Endodermal cell (in vitro differentiated cells): Measurements from ENCODE around the gene AVL9. TPM values are rescaled to one million over a fixed set of nuclear protein-coding genes. Genes with fewer than 3 reads are reported as not detected.

Experiments
- DNase-seq: peaks from one replicate; pipeline ENCODE4 v3.0.0-alpha.2; 2017
- H3K27ac ChIP-seq: 2 replicates; pipeline ENCODE4 v1.5.1; 2013; ENCODE audit warnings: mild to moderate bottlenecking, low read depth, low read length, moderate library complexity
- H3K27me3 ChIP-seq: 2 replicates; pipeline ENCODE4 v1.6.1; 2013; ENCODE audit warnings: mild to moderate bottlenecking, low read length, moderate library complexity; ENCODE audit not compliant: insufficient read depth, control insufficient read depth, poor library complexity, severe bottlenecking
- H3K36me3 ChIP-seq: 2 replicates; pipeline ENCODE4 v1.7.0; 2013; ENCODE audit warnings: mild to moderate bottlenecking, low read length, moderate library complexity; ENCODE audit not compliant: control insufficient read depth, insufficient read depth
- H3K4me1 ChIP-seq: one replicate; pipeline ENCODE4 v1.7.0; 2013; ENCODE audit warnings: low read length; ENCODE audit not compliant: control insufficient read depth, insufficient read depth
- H3K4me3 ChIP-seq: 2 replicates; pipeline ENCODE4 v1.5.1; 2013; ENCODE audit warnings: mild to moderate bottlenecking, low read length, moderate library complexity
- H3K9ac ChIP-seq: 2 replicates; pipeline ENCODE4 v1.6.1; 2013; ENCODE audit warnings: mild to moderate bottlenecking, low read length, moderate library complexity; ENCODE audit not compliant: poor library complexity, severe bottlenecking; ENCODE audit errors: extremely low read depth
- H3K9me3 ChIP-seq: 2 replicates; pipeline ENCODE4 v1.6.1; 2013; ENCODE audit warnings: mild to moderate bottlenecking, low read length, moderate library complexity; ENCODE audit not compliant: control insufficient read depth
- H3K27ac Mint-ChIP-seq: 2 replicates; pipeline ENCODE4 v1.8.0; 2020; ENCODE audit warnings: mixed read lengths
- H3K27me3 Mint-ChIP-seq: 2 replicates; pipeline ENCODE4 v1.8.0; 2021; ENCODE audit warnings: mild to moderate bottlenecking, mixed read lengths; ENCODE audit not compliant: insufficient read depth
- H3K36me3 Mint-ChIP-seq: 2 replicates; pipeline ENCODE4 v1.8.0; 2020; ENCODE audit warnings: low read depth, mixed read lengths
- H3K4me1 Mint-ChIP-seq: 2 replicates; pipeline ENCODE4 v1.8.0; 2020; ENCODE audit warnings: mixed read lengths
- H3K4me3 Mint-ChIP-seq: 2 replicates; pipeline ENCODE4 v1.8.0; 2020; ENCODE audit warnings: mild to moderate bottlenecking, moderate library complexity, mixed read lengths
- H3K9me3 Mint-ChIP-seq: 2 replicates; pipeline ENCODE4 v1.8.0; 2020; ENCODE audit warnings: mild to moderate bottlenecking, mixed read lengths
- WGBS, 2 experiments: methylation state at CpG; one replicate each; pipeline versions ENCODE4 v1.1.5 to v1.1.7; 2013; ENCODE audit warnings: missing lambda C conversion rate in 2 of 2, mixed read lengths in 1 of 2; ENCODE audit not compliant: insufficient coverage in 1 of 2, insufficient read length in 1 of 2; 5-methylcytosine and 5-hydroxymethylcytosine counted together
- total RNA-seq, 2 donors: library from RNA; stranded (reverse); fragmentation: NEBNext Ultra II Directional in 1 of 2; extraction: Animal tissue kit (Norgen Biotek cat#: 25700) in 1 of 2; gene quantifications; 2 replicates in 1 of 2; 3 replicates in 1 of 2; pipeline ENCODE4 v1.2.1, GENCODE V29; 2021
- TF ChIP-seq, protein P1 (sequence below): fragments of 200-600 bp; sonication (generic); conservative IDR thresholded peaks from 2 replicates; pipeline ENCODE4 v1.5.0; 2021; ENCODE audit warnings: antibody characterized with exemption, mild to moderate bottlenecking

AVL9 gene
- total RNA-seq, 2 donors from 2014 or later: 44.0 to 54.5 TPM

DNA sequence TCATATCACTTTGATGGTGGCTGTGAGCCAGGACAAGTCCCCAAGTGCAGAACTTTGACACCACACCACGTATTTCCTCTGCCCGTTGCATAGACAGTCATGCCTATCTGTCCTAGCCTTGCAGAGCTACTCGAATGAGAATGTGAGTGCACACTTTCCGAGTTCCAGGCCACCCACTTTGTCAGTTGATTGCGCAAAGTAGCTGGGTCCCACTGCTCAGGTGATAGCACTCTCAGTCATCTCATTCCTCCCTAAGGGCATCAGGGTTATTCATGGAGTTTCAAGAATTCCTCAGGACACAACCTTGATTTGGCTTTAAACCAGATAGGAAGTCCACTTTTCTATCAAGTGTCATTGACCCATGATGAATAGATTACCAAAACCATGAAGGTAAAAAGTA is 24.4 kb upstream of the AVL9 start:
- 85 to 86% methylated on average over 5 of the region's 5 CpGs for WGBS, 2 experiments
- Mint-ChIP-seq H3K27ac (no peak overlapping the region), H3K27me3 (no peaks in the 10 kb centered on the region), H3K4me1 (no peaks in the 10 kb centered on the region), H3K36me3 (no peaks in the 10 kb centered on the region), H3K4me3 (no peak overlapping the region), H3K9me3 (peaks cover 2% of the 10 kb centered on the region)
- H3K27me3 ChIP-seq: no peaks in the 10 kb centered on the region
- H3K27ac ChIP-seq: no peak overlapping the region
- no peaks in the 10 kb centered on the region for H3K9me3 ChIP-seq
- no peak for DNase-seq
- no peaks in the 10 kb centered on the region for H3K4me1 ChIP-seq
- H3K36me3 ChIP-seq: no peaks in the 10 kb centered on the region
- H3K4me3 ChIP-seq: no peak overlapping the region
- TF ChIP-seq, protein P1, sequence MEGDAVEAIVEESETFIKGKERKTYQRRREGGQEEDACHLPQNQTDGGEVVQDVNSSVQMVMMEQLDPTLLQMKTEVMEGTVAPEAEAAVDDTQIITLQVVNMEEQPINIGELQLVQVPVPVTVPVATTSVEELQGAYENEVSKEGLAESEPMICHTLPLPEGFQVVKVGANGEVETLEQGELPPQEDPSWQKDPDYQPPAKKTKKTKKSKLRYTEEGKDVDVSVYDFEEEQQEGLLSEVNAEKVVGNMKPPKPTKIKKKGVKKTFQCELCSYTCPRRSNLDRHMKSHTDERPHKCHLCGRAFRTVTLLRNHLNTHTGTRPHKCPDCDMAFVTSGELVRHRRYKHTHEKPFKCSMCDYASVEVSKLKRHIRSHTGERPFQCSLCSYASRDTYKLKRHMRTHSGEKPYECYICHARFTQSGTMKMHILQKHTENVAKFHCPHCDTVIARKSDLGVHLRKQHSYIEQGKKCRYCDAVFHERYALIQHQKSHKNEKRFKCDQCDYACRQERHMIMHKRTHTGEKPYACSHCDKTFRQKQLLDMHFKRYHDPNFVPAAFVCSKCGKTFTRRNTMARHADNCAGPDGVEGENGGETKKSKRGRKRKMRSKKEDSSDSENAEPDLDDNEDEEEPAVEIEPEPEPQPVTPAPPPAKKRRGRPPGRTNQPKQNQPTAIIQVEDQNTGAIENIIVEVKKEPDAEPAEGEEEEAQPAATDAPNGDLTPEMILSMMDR: no peak
- no peak overlapping the region for H3K9ac ChIP-seq

DNA sequence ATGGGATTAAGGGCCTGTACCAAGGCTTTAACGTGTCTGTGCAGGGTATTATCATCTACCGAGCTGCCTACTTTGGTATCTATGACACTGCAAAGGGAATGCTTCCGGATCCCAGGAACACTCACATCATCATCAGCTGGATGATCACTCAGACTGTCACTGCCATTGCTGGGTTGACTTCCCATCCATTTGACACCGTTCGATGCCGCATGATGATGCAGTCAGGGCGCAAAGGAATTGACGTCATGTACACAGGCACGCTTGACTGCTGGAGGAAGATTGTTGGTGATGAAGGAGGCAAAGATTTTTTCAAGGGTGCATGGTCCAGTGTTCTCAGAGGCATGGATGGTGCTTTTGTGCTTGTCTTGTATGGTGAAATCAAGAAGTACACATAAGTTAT is 23.3 kb upstream of the AVL9 start:
- no peaks in the 10 kb centered on the region for H3K27me3 ChIP-seq
- Mint-ChIP-seq H3K36me3 (no peaks in the 10 kb centered on the region), H3K4me3 (no peak overlapping the region)

DNA sequence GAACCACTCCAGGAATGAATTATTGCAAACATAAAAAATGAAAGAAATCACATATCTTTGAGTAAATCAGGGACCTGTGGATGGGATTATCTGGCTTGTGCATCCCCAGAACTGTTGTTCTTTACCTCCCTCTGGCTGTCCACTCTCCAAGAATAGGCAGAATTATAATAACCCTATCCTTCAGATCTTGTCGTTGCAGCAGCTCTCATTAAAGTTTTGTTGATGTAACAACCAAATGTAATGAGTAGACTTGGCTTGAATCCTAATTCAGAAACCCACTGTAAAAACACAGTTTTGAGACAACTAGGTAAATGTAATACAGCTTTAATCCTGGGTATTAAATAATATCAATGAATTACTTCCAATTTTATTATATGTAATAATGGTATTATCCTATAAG is 21.3 kb upstream of the AVL9 start:
- Mint-ChIP-seq H3K4me1 (peaks cover 2% of the 10 kb centered on the region), H3K4me3 (no peak overlapping the region), H3K36me3 (no peaks in the 10 kb centered on the region), H3K27me3 (no peaks in the 10 kb centered on the region), H3K9me3 (peaks cover 2% of the 10 kb centered on the region), H3K27ac (no peak overlapping the region)
- no peaks in the 10 kb centered on the region for H3K27me3 ChIP-seq
- TF ChIP-seq, protein P1: no peak
- DNase-seq: no peak
- no peaks in the 10 kb centered on the region for H3K4me1 ChIP-seq
- no peaks in the 10 kb centered on the region for H3K9me3 ChIP-seq
- H3K4me3 ChIP-seq: no peak overlapping the region
- H3K36me3 ChIP-seq: no peaks in the 10 kb centered on the region
- 100% methylated on average over 1 of the region's 1 CpG for WGBS, 2 experiments
- no peak overlapping the region for H3K27ac ChIP-seq
- H3K9ac ChIP-seq: no peak overlapping the region

More for the DNA sequence above, 23.3 kb upstream of the AVL9 start:
- Histone ChIP-seq H3K36me3 (no peaks in the 10 kb centered on the region), H3K9me3 (no peaks in the 10 kb centered on the region), H3K4me3 (no peak overlapping the region), H3K27ac (no peak overlapping the region), H3K9ac (no peak overlapping the region), H3K4me1 (no peaks in the 10 kb centered on the region)
- Mint-ChIP-seq H3K4me1 (peaks cover under 1% of the 10 kb centered on the region), H3K9me3 (peaks cover 2% of the 10 kb centered on the region), H3K27ac (no peak overlapping the region), H3K27me3 (no peaks in the 10 kb centered on the region)
- peak; percentile 12 for DNase-seq
- TF ChIP-seq, protein P1: no peak
- WGBS, 2 experiments: 91 to 94% methylated on average over 9 of the region's 9 CpGs
